ENCODE results near the gene DMXL1.
"Not testable (repeated sequence)": the region's sequence is repeated elsewhere in the genome, so short reads cannot be mapped to it uniquely, and the experiment has no call there.

DMXL1 gene

DNA sequence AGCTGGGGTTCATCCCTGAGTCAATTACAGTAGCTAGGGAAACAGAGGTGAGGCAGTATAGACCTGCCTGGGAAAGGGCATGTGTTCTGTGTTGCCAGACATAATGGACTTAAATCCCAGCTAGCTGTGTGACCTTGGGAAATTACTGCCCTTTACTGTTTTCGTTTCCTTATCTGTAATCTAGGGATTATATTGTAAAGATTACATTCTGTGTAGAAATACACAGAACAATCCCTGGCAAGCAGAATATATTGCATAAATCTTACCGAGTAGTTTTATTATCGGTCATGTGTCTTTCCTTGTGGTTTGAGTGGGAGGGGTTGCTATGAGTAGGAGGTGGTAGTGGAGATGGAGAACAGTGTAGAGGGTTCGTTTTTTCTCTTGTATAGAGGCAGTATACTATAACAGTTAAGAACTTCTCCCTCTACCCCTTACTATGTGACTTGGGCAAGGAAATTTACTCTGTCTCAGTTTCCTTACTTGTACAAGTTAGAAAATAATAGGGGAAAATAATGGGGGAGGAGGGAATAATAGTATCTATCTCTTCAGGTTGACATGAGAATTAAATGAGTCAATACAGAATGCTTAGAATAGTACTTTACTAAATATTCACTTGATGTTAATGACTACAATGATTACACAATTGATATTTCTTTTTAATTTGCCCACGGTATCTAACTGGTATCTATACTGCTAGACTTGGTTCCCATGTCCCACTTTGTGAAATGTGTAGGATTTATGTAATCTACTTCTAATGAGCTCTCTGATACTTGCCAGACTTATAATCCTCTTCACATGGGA is 7.1 kb upstream of the DMXL1 start:
- DNase-seq (ENCODE audit: low read depth in 2 of 2): no peak

DNA sequence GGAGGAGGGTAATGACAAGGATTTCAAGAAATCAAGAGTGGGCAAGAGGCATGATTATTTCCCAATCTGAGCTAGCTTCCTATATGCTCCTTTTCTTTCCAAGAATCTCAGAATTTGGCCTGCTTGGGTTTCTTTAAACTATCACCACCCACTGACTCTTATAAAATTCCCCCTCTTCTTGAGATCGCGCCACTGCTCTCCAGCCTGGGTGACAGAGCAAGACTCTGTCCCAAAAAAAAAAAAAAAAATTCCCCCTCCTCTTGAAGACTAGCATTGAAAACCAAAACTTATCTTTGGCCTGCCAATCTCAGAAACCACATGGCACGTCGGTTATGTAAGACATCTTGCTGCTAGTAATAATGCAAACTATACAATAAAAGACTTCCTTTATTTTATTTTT is 3.4 kb upstream of the DMXL1 start:
- DNase-seq (ENCODE audit: low read depth in 2 of 2): no peak

DNA sequence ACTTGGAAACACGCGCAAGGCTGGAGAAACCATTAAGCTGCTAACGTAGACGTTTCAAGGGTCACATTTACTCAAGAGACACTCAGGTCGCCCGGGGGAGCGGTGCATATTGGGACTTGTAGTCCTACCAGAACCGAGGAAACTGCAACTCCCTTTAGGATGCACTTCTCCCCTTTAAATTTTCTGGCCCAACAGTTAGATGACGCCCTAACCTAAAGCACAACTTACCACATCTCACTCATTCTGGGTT is 384 bp upstream of the DMXL1 start:
- no peak for DNase-seq (ENCODE audit: low read depth in 2 of 2)

DNA sequence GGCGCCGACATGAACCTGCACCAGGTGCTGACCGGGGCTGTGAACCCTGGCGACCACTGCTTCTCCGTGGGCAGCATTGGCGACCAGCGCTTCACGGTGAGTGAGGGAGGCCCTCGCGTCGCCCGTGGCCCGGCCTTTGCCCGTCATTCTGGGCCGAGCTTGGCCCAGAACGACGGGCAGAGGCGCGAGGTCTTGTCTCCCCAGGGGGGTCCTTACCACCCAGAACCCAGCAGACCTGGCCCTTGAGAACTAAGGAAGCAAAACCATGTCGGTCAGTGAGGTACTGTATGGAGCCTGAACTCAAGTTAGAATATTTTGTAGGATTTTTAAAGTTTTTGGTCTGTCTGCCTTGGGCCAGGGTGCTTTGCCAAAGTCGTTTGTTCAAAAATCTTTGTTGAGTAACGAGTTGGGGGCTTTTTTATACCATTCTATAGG is 691 bp downstream of the DMXL1 start:
- no peak for DNase-seq (ENCODE audit: low read depth in 2 of 2)

DNA sequence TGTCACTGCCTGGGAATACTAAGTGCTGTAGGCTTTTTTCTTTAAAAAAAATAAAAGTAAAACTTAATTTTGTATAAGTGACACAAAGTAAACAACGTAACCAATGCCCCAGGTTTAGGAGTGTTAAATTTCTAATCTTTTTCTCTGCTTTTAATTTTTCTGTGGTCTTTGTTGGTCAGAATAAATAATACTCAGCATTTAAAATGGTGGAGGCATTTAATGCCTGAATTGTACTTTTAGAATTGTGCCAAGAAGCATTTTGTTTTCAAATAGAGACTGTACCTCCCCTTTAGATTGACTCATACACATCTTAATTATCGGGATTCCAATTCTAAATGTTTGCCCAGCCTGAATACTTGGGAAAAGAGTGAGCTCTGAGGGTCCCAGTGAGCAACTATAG is 1.6 kb downstream of the DMXL1 start:
- no peak for DNase-seq (ENCODE audit: low read depth in 2 of 2)

DNA sequence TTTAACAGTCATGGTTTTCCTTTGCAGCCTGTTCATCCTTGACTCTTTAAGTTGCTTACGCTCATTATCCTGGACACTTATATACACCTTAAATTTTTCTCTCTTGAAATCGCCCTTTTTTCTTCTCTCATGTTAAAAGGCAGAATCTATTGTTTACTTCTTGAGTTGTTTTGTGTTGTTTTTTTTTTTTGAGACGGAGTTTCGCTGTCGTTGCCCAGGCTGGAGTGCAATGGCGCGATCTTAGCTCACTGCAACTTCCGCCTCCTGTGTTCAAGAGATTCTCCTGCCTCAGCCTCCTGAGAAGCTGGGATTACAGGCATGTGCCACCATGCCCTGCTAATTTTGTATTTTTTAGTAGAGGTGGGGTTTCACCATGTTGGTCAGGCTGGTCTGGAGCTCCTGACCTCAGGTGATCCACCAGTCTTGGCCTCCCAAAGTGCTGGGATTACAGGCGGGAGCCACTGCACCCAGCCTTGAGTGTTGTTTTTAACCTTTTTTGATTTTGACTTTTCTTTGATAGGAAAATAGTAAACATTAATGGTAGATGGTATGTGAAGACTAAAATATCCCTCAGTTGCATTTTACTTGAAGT is 3.0 kb downstream of the DMXL1 start:
- not testable (repeated sequence) for DNase-seq (ENCODE audit: low read depth in 2 of 2)

DNA sequence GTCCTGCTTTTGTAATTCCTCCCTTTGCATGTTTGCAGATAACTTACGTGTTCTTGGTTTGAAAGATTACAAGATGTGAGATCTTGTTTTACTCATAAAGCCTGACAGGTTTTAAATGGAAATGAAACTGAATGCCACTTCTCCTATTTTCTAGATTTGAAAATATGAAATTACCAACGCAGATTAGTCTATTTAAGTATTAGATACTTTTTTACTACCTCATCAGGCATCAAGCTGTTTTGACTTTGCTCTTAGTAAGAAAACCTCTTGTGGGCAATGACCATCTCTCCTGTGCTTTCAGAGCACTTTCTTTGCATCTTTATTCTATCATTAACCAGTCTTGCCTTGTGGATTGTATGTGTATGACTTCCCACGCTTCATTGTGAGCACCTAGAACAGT is 3.5 kb downstream of the DMXL1 start:
- no peak for DNase-seq (ENCODE audit: low read depth in 2 of 2)

DNA sequence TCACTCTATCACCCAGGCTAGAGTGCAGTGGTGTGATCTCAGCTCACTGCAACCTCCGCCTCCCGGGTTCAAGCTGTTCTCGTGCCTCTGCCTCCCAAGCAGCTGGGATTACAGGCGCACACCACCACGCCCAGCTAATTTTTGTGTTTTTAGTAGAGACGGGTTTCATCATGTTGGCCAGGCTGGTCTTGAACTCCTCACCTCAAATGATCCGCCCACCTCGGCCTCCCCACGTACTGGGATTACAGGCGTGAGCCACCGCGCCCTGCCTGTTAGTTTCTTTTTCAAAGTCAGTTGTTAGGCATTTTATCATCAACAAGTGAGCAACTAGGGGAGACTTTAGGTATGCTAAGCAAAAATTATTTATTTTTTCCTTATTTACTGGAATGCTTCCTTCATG is 4.4 kb downstream of the DMXL1 start:
- DNase-seq (ENCODE audit: low read depth in 2 of 2): not testable (repeated sequence)

DNA sequence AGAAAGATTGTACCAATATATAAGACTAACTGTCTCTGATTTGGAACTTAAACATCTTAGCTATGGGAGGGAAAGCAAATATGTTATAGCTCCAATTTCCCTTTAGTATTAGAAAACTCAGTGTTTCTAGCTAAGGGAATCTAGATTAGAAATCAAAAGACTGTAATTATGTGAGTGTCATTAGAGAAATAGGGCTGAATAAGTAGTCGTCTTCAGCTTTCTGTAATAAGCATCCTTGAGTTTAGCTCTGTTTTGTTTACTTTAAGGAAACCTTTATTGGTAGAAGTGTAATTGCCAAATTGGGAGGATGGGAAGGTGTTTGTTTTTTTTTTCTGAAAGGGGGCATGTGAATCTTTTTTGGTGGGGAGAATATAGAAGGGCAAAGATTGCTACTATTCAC is 5.2 kb downstream of the DMXL1 start:
- no peak for DNase-seq (ENCODE audit: low read depth in 2 of 2)

DNA sequence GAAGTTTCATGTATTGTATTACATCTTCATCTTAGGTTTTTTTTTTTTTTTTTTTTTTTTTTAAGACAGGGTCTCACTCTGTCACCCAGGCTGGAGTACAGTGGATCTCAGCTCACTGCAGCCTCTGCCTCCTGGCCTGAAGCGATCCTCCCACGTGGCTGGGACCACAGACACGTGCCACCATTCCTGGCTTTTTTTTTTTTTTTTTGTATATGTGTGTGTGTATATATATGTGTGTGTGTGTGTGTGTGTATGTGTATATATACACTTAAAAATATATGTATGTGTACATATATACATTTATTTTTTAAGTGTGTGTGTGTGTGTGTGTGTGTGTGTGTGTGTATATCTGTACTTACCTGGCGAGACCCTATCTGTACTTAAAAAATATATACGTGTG is 6.6 kb downstream of the DMXL1 start:
- DNase-seq (ENCODE audit: low read depth in 2 of 2): no peak

DNA sequence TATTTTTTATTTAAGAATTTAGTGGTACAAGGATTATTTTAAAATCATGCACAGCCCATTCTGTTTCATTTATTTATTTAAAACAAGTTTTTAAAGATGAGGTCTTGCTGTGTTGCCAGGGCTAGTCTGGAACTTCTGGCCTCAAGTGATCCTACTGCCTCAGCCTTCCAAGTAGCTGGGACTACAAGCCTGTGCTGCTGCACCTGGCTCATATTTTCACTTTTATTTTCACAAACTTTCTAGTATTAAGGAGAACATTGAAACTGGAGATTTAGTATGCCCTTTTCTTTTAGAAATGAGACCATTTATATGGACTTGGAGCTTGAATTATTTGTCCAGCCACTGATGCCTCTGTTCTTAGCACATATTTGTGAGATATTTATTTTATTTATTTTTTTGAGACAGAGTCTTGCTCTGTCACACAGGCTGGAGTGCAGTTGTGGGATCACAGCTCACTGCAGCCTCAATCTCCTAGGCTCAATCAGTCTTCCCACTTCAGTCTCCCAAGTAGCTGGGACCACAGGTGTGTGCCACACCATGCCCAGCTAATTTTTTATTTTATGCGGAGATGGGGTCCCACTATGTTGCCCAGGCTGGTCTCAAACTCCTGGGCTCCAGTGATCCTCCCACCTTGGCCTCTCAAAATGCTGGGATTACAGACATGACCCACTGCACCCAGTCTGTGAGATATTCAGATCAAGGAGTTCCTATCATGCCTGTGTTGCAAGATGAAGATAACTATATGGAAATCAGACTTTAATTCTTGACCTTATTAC is 7.4 kb downstream of the DMXL1 start:
- no peak for DNase-seq (ENCODE audit: low read depth in 2 of 2)

DNA sequence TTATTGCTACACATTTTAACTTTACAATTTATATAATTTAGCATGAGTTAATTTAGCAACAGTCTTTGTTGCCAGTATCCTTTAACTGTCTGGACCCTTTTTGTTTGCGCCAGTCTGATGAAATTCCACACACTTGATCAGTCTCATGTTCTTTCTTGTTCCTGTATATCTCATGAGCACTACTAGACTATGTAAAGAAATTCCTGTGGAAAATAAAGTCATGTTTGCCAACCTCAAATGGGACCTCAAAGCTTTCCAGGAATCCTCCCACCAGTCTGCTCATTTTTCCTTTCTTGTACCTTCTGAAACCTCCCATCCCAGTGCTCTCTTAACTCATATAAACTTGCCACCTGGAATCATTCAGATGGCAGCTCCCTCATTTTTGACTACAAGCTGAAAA is 8.0 kb downstream of the DMXL1 start:
- DNase-seq (ENCODE audit: low read depth in 2 of 2): no peak

DNA sequence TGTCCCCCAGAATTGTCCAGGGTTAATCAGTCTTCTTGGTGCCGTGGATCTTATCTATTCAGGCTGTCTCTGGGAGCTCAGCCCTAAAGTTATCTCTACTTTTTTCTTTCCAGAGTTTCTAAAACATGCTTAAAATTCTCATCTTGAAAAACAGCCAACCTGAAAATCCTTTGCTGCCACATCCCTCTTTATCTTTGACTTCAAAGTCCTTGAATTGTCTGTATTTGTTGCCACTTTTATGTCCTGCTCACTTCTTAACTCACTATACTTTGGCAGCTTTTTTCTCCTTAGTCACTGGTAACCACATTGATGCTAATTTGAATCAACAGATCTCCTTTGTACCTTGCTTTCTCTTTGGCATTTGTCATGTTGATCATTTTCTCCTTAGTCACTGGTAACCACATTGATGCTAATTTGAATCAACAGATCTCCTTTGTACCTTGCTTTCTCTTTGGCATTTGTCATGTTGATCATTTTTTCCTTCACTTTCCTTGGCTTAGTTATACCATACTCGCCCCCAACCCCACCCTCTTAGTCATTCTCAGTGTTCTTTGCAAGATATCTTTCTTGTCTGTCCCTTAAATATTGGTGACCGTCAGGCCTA is 8.5 kb downstream of the DMXL1 start:
- DNase-seq (ENCODE audit: low read depth in 2 of 2): peak in 1 of 2 experiments; percentile 39

DNA sequence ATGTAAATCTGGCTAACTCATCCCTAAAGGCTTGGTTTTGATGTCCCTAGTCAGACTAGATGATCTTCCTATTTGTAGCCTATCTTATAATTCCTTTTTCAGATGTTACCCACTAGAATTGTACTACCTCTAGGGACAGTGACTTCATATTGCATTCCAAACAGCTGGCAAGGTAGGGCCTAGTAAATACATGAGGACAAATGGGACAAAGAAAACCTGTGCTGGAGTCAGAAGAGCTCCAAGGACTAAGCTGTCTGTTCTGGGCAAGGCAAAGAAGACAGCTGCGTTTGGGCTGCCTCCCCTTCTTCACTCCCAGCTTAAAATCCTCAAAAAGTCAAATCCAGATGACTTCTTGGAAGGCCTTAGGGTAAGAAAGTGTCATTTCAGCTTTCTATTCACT is 10.0 kb downstream of the DMXL1 start:
- DNase-seq (ENCODE audit: low read depth in 2 of 2): no peak

DNA sequence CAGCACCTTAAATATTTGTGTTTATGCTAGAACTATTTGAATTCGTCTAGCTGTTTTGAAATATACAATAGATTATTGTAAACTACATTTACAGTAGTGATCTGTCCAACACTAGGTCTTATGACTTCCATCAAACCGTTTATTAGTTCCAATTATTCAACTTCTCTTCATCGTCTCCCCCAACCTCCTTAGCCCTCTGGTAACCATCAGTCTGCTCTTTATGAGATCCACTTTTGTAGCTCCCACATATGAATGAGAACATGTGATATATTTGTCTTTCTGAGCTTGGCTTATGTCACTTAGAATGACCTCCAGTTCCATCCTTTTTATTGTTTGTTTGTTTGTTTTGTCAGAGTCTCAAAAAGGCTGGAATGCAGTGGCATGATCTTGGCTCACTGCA is 11.8 kb downstream of the DMXL1 start:
- no peak for DNase-seq (ENCODE audit: low read depth in 2 of 2)

DNA sequence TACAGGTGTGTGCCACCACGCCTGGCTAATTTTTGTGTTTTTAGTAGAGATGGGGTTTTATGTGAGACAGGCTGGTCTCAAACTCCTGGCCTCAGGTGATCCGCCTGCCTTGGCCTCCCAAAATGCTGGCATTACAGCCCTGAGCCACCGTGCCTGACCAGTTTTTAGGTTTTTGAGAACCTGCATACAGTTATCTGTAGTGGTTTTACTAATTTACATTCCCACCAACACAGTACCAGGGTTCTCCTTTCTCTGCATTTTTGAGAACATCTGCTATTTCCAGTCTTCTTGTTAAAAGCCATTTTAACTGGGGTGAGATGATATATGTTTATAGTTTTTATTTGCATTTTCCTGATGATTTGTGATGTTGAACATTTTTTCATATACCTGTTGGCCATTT is 12.8 kb downstream of the DMXL1 start:
- DNase-seq (ENCODE audit: low read depth in 2 of 2): no peak

DNA sequence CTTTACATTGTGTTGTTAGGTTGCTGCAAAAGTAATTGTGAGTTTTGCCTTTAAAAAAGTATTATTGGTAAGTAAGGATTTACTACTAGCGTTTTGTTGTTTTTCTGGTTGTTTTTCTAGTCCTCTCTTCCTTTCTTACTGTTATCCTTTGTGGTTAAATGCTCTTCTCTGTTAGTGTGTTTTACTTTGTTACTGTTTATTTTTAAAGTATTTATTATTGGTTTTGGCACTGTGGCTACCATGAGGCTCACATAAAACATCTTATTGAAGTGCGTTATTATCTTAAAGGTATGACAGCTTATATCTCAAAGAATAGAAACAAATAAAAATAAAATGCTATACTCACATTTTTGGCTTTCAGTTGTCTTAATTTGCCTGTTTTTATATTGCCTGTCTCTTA is 17.6 kb downstream of the DMXL1 start:
- no peak for DNase-seq (ENCODE audit: low read depth in 2 of 2)

DNA sequence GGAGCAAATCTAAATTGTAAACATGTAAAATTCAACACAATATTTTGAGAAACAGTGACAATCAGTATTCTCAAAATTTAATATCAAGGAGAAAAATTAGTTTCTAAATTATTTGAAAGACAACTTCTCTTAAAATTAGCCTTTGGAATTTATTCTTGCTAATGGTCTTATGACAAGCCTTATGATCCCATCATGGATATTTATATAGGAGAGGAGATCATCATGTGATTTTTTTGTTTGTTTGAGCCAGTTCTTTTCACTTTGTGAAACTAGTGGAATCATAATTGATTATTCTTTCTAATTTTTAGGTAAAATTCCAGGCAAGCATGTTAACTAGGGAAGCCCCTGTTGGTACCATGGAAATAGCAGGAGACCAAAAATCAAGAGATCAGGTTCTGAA is 24.7 kb downstream of the DMXL1 start:
- no peak for DNase-seq (ENCODE audit: low read depth in 2 of 2)

DNA sequence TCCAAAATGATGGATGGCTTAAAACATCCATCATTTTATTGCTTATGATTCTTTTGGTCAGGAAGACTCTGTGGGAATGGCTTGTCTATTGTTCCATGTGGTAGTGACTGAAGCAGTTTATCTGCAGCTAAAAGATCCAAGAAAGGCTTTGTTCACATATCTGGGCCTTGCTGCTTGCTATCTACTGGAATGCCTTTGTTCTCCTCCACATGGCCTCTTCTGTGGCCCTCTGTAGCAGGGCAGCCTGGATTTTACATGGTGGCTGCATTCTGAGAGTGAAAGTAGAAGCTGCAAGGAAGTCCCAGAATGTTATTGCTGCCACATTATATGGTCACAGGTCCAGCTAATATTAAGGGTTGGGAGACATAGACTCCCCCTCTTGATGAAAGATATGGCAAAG is 35.1 kb downstream of the DMXL1 start:
- no peak for DNase-seq (ENCODE audit: low read depth in 2 of 2)

DNA sequence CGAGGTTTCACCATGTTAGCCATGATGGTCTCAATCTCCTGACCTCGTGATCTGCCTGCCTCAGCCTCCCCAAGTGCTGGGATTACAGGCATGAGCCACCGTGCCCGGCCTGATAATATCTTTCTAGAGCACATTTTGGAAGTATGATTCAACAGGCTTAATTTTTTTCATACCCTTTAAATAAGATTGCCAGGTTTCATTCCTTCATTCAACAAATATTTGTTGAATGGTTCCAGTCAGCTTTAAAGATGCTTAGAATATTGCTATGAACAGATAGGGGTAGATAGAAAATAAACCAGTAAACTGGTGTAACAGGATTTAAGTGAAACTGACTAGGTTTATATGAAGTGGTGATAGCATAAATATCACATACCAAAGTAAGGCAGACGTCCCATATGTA is 41.3 kb downstream of the DMXL1 start:
- DNase-seq (ENCODE audit: low read depth in 2 of 2): no peak

DNA sequence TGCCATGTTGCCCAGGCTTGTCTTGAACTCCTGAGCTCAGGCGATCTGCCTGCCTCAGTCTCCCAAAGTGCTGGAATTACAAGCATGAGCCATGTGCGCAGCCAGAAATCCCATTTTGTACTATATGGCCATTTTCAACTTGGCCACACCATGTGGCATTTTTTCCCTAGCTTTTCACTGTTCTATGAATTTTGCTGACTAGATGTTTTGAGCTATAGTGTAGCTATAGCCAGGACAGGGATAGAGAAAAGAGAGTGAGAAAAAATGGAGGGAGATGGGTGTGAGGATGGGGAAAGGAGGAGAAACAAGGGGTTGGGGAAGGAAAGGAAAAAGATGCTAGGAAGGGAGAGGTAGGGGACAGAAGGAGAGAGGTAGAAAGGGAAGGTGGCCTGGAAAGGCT is 46.4 kb downstream of the DMXL1 start:
- DNase-seq (ENCODE audit: low read depth in 2 of 2): no peak

DNA sequence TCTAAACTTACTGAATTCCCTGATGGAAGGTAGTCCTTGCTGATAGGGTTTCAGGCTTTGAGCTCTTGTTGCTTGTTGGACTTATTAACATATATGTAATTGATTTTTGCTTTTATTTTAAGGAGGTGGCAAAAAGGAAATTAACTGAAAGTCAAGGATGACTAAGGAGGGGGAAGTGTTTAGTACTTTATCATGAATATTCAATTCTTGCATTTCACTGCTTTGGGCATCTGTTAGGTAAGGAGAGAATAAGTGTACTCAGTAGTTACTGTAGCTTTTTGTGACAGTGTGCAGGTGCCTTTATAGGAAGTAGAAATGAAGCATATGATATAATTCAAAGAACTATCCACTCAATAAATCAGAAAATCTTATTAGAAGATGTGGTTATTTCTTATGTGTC is 47.1 kb downstream of the DMXL1 start:
- no peak for DNase-seq (ENCODE audit: low read depth in 2 of 2)

DNA sequence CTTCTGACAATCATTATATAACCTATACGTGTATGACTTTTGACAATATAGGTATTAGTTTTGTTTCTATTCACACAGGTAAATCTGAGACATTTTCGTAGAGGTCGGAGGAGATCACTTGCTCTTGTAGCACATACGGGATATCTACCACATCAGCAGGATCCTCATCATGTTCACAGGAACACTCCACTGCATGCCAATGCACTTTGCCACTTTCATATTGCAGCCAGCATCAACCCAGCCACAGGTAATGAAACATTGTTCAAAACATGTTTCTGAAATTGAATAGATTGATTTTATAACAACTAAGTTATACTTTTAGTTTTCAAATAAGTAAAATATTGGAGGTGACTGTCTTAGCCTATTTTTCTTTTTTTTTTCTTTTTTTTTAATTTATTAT is 50.0 kb downstream of the DMXL1 start:
- DNase-seq (ENCODE audit: low read depth in 2 of 2): no peak

Data from stimulated activated CD4-positive, alpha-beta T cell treated with anti-CD3 and anti-CD28 coated beads, Interleukin-12 subunit alpha, Interleukin-12 subunit beta, amount 100 ng/mL, for 24 hours (primary cell).